GM12872 (cell line): ENCODE results near the gene ACOT7.

Source experiments
- TF ChIP-seq, protein P1 (sequence below): IDR thresholded peaks from 3 replicates; pipeline ENCODE4 v1.5.1; 2011; ENCODE audit warnings: low read depth, mild to moderate bottlenecking, low read length, moderate library complexity; ENCODE audit not compliant: insufficient read depth

The ACOT7 gene

GRCh38 chr1:6384962-6385361, 8.6 kb downstream of the ACOT7 start:
- TF ChIP-seq, protein P1, sequence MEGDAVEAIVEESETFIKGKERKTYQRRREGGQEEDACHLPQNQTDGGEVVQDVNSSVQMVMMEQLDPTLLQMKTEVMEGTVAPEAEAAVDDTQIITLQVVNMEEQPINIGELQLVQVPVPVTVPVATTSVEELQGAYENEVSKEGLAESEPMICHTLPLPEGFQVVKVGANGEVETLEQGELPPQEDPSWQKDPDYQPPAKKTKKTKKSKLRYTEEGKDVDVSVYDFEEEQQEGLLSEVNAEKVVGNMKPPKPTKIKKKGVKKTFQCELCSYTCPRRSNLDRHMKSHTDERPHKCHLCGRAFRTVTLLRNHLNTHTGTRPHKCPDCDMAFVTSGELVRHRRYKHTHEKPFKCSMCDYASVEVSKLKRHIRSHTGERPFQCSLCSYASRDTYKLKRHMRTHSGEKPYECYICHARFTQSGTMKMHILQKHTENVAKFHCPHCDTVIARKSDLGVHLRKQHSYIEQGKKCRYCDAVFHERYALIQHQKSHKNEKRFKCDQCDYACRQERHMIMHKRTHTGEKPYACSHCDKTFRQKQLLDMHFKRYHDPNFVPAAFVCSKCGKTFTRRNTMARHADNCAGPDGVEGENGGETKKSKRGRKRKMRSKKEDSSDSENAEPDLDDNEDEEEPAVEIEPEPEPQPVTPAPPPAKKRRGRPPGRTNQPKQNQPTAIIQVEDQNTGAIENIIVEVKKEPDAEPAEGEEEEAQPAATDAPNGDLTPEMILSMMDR = no peak

DNA sequence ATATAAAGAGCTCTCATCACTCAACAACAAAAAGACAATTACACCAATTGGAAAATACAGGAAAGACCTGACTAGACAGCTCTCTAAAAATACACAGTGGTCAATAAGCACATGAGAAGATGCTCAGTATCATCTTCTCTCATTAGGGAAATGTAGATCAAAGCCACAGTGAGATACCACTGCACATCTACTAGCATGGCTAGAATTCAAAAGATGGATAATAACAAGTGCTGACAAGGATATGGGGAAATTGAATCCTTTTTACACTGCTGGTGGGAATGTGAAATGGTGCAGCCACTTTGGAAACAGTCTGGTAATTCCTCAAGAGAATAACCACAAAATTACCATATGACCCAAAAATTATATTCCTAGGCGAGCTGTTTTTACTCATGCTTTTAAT, 9.4 kb downstream of the ACOT7 start:
- TF ChIP-seq, protein P1 = no peak

DNA sequence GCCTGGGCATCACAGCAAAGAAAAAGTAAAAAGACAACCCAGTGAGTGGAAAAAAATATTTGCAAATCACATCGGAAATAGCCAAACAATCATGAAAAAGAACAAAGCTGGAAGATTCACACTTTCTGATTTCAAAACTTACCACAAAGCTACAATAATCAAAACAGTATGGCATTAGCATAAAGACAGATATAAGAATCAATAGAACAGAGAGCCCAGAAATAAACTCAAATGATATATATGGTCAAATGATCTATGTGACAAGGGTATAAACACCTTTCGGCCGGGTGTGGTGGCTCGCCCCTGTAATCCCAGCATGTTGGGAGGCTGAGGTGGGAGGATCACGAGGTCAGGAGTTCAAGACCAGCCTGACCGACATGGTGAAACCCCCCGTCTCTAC, 13.5 kb downstream of the ACOT7 start:
- TF ChIP-seq, protein P1 = no peak

GRCh38 chr1:6378096-6378746, 15.3 kb downstream of the ACOT7 start:
- TF ChIP-seq, protein P1 = no peak

DNA sequence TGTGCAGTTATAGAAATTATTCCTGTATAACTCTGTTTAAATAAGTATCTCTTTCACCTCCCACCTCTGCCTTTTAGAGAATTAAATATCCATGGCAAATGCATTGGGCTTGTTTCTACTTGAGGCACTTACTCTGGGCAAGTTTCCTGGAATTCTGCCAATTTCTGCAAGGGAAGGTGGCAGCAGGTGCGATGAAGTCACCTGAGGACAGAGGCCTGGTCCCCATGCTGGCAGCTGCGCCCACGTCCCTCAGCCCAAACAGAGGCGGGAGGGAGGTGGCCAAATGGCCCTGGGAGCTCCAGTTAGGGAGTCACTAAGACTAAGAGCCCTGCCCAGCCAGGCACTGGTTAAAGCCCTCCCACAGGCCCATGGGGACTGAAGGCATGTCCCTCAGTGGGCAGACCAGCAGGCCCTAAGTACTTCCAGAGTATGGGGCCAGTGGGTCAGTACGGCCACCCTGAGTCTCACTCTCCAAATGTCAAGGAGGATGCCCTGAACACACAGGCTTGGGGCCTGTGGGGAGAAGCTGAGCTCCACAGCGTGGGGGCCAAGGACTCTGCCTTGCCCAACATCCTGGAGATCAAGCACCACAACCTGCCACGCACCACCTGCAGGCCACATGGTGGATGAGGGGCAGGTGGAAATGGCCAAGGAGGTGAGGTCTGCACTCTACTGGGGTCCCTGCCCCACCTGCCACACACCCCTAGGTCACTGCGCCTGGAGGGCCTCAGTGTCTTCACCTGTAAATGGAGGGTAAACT, 19.4 kb downstream of the ACOT7 start:
- TF ChIP-seq, protein P1 = no peak

DNA sequence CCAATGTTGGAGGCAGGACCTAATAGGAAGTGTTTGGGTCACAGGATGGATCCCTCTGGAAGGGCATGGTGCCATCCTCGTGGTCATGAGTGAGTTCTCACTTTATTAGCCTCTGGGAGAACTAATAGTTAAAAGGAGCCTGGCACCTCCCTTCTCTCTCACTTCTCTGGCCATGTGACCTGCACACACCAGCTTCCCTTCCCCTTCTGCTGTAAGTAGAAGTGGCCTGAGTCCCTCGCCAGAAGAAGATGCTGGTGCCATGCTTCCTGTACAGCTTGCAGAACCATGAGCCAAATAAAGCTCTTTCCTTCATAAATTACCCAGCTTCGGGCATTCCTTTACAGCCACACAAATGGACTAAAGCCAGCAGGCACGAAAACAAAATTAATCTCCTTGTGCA, 23.6 kb downstream of the ACOT7 start:
- TF ChIP-seq, protein P1 = no peak

DNA sequence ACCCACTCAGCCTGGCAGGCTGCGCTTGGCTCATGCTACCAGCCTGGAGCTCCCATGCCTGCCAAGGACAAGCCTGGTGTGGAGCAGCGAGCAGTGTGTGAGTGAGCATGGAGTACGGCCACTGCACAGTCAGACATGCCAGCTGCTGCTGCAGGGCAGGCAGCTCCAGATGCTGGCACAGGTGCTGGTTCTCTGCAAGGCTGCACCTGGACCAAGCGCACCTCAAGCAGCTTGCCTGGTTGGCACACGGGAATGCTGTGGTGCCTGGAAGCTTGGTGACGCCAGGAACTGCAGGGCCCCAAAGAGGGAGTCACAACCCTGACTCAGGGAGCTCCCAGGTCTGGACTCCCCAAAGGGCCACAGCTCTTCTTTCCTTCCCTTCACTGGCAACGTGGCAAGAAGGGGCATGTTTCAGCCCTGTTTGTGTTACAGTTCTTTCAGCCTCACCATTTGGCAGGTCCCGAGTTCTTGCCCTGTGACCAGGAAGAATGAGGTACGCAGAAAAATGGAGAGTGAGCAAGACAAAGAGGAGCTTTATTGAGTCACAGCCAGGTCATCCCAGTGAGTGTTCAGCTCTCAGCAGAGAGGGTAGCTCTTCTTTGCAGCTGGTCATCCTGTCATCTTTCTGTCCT, 26.1 kb downstream of the ACOT7 start:
- TF ChIP-seq, protein P1 = no peak
